ENCODE results near the gene FADD. TPM values are rescaled to one million over a fixed set of nuclear protein-coding genes. Genes with fewer than 3 reads are reported as not detected.

The FADD gene
- total RNA-seq, 1 donor, result 53.2 TPM

GRCh38 chr11:70220136-70220535 is 17.0 kb downstream of the FADD start:
- H3K27me3 ChIP-seq (ENCODE audit: insufficient read depth, low read length), result no peaks in the 10 kb centered on the region
- DNase-seq (ENCODE audit: insufficient read length, low spot score, missing footprints), result no peak
- H4K20me1 ChIP-seq (ENCODE audit: insufficient read depth, low read length), result no peaks in the 10 kb centered on the region
- H3K79me2 ChIP-seq (ENCODE audit: insufficient read depth, low read length), result no peaks in the 10 kb centered on the region
- no peak overlapping the region for H2AFZ ChIP-seq (ENCODE audit: low read length)
- H3K27ac ChIP-seq (ENCODE audit: low read depth, low read length), result no peak overlapping the region
- no peak for TF ChIP-seq CTCF (IDR thresholded peaks at IDR 0.05; ENCODE audit: extremely low read depth, low read depth, low read length)
- H3K4me2 ChIP-seq (ENCODE audit: insufficient read depth, low read length), result no peak overlapping the region
- no peak overlapping the region for H3K4me3 ChIP-seq (ENCODE audit: insufficient read depth, low read length)
- no peaks in the 10 kb centered on the region for H3K36me3 ChIP-seq (ENCODE audit: insufficient read depth, low read length)
- H3K9me3 ChIP-seq (ENCODE audit: low read depth, low read length), result no peaks in the 10 kb centered on the region
- H3K4me1 ChIP-seq (ENCODE audit: insufficient read depth, low read length), result no peaks in the 10 kb centered on the region

GRCh38 chr11:70220920-70221319 is 17.8 kb downstream of the FADD start:
- Histone ChIP-seq H3K79me2 (ENCODE audit: insufficient read depth, low read length) (no peaks in the 10 kb centered on the region), H3K9me3 (ENCODE audit: low read depth, low read length) (no peaks in the 10 kb centered on the region)

GRCh38 chr11:70225681-70226177 is 22.6 kb downstream of the FADD start:
- DNase-seq (ENCODE audit: insufficient read length, low spot score, missing footprints), result no peak

More at GRCh38 chr11:70220920-70221319, 17.8 kb downstream of the FADD start:
- no peaks in the 10 kb centered on the region for H3K36me3 ChIP-seq (ENCODE audit: insufficient read depth, low read length)
- H3K27me3 ChIP-seq (ENCODE audit: insufficient read depth, low read length), result no peaks in the 10 kb centered on the region
- no peak overlapping the region for H3K27ac ChIP-seq (ENCODE audit: low read depth, low read length)
- no peak overlapping the region for H3K4me3 ChIP-seq (ENCODE audit: insufficient read depth, low read length)
- H3K4me2 ChIP-seq (ENCODE audit: insufficient read depth, low read length), result no peak overlapping the region
- no peak overlapping the region for H2AFZ ChIP-seq (ENCODE audit: low read length)
- DNase-seq (ENCODE audit: insufficient read length, low spot score, missing footprints), result peak; percentile 81
- H3K4me1 ChIP-seq (ENCODE audit: insufficient read depth, low read length), result no peaks in the 10 kb centered on the region
- no peak for TF ChIP-seq CTCF (IDR thresholded peaks at IDR 0.05; ENCODE audit: extremely low read depth, low read depth, low read length)
- no peaks in the 10 kb centered on the region for H4K20me1 ChIP-seq (ENCODE audit: insufficient read depth, low read length)

GRCh38 chr11:70226183-70226582 is 23.1 kb downstream of the FADD start:
- no peaks in the 10 kb centered on the region for H3K9me3 ChIP-seq (ENCODE audit: low read depth, low read length)
- no peaks in the 10 kb centered on the region for H3K4me1 ChIP-seq (ENCODE audit: insufficient read depth, low read length)
- no peak overlapping the region for H3K4me3 ChIP-seq (ENCODE audit: insufficient read depth, low read length)
- no peaks in the 10 kb centered on the region for H4K20me1 ChIP-seq (ENCODE audit: insufficient read depth, low read length)
- no peak overlapping the region for H3K4me2 ChIP-seq (ENCODE audit: insufficient read depth, low read length)
- H3K27ac ChIP-seq (ENCODE audit: low read depth, low read length), result no peak overlapping the region
- no peaks in the 10 kb centered on the region for H3K36me3 ChIP-seq (ENCODE audit: insufficient read depth, low read length)
- H3K27me3 ChIP-seq (ENCODE audit: insufficient read depth, low read length), result peaks cover under 1% of the 10 kb centered on the region
- no peak for TF ChIP-seq CTCF (IDR thresholded peaks at IDR 0.05; ENCODE audit: extremely low read depth, low read depth, low read length)
- no peaks in the 10 kb centered on the region for H3K79me2 ChIP-seq (ENCODE audit: insufficient read depth, low read length)
- H2AFZ ChIP-seq (ENCODE audit: low read length), result no peak overlapping the region
- DNase-seq (ENCODE audit: insufficient read length, low spot score, missing footprints), result no peak

More at GRCh38 chr11:70225681-70226177, 22.6 kb downstream of the FADD start:
- no peak overlapping the region for H2AFZ ChIP-seq (ENCODE audit: low read length)
- H3K9me3 ChIP-seq (ENCODE audit: low read depth, low read length), result no peaks in the 10 kb centered on the region
- H3K27me3 ChIP-seq (ENCODE audit: insufficient read depth, low read length), result no peaks in the 10 kb centered on the region
- no peak for TF ChIP-seq CTCF (IDR thresholded peaks at IDR 0.05; ENCODE audit: extremely low read depth, low read depth, low read length)
- no peaks in the 10 kb centered on the region for H4K20me1 ChIP-seq (ENCODE audit: insufficient read depth, low read length)
- H3K4me1 ChIP-seq (ENCODE audit: insufficient read depth, low read length), result no peaks in the 10 kb centered on the region
- no peaks in the 10 kb centered on the region for H3K79me2 ChIP-seq (ENCODE audit: insufficient read depth, low read length)
- no peaks in the 10 kb centered on the region for H3K36me3 ChIP-seq (ENCODE audit: insufficient read depth, low read length)
- H3K4me3 ChIP-seq (ENCODE audit: insufficient read depth, low read length), result no peak overlapping the region
- H3K4me2 ChIP-seq (ENCODE audit: insufficient read depth, low read length), result no peak overlapping the region
- H3K27ac ChIP-seq (ENCODE audit: low read depth, low read length), result no peak overlapping the region

Data from osteoblast (primary cell).